Esophagus muscularis mucosa (tissue), 4 donors: ENCODE data around the gene BTG2.

Source experiments
- EP300 ChIP-seq: sonication (generic); formaldehyde crosslinking; IDR thresholded peaks from one replicate; pipeline ENCODE4 v1.6.1; 2017; ENCODE audit warnings: antibody characterized with exemption
- POLR2A ChIP-seq: fragments of 450-650 bp; IDR thresholded peaks from one replicate; pipeline ENCODE4 v1.6.1; 2017; ENCODE audit warnings: antibody characterized with exemption, moderate library complexity, mild to moderate bottlenecking, low read depth
- POLR2AphosphoS5 ChIP-seq, 2 donors: sonication (generic); formaldehyde crosslinking; IDR thresholded peaks; one replicate each; pipeline ENCODE4 v1.6.1; 2017; ENCODE audit warnings: antibody characterized with exemption in 2 of 2
- TF ChIP-seq, protein P1 (sequence below), 3 experiments: fragments of 200-600 bp in 2 of 3; fragments of 450-650 bp in 1 of 3; sonication (generic) in 2 of 3; IDR thresholded peaks; one replicate each; pipeline ENCODE4 v1.5.1; 2017 to 2019; ENCODE audit warnings: antibody characterized with exemption in 3 of 3, mild to moderate bottlenecking in 2 of 3, moderate library complexity in 1 of 3

DNA sequence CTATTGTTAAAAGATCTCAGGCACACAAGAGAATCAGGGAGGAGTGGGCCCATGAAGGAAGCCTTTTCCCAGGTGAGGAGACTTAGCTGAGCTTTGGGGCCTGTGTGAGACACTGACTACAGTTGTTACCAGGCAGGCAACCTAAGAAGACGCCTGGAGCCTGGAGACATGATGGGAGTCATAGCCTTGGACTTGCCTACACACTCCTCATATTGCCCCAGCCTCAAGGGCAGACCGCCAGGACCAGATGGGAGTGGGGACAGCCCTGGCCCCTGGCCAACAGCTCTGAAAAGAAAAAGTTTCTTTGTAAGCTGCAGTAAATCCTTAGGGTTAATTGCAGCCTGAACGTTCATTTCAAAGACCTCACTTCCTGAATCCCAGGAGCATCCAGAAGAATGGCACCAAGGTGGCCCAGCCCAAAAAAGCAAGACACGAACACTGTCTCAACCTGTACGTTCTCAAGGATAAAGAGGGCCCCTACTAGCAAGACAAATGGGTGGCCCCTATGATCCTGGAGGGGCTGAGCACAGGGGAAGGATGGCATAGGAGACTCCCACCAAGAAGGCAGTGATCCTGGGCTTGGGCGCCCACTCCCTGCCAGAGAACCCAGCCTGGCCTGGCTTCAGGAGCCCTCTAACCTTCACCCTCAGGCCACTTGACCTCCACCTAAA lies 33.2 kb upstream of the BTG2 start:
- TF ChIP-seq, protein P1, sequence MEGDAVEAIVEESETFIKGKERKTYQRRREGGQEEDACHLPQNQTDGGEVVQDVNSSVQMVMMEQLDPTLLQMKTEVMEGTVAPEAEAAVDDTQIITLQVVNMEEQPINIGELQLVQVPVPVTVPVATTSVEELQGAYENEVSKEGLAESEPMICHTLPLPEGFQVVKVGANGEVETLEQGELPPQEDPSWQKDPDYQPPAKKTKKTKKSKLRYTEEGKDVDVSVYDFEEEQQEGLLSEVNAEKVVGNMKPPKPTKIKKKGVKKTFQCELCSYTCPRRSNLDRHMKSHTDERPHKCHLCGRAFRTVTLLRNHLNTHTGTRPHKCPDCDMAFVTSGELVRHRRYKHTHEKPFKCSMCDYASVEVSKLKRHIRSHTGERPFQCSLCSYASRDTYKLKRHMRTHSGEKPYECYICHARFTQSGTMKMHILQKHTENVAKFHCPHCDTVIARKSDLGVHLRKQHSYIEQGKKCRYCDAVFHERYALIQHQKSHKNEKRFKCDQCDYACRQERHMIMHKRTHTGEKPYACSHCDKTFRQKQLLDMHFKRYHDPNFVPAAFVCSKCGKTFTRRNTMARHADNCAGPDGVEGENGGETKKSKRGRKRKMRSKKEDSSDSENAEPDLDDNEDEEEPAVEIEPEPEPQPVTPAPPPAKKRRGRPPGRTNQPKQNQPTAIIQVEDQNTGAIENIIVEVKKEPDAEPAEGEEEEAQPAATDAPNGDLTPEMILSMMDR (IDR thresholded peaks at IDR 0.05), result no peak
- TF ChIP-seq POLR2A (no peak), POLR2AphosphoS5 (IDR thresholded peaks at IDR 0.05) (no peak), EP300 (no peak)
